ENCODE results near the gene REM2. TPM values are rescaled to one million over a fixed set of nuclear protein-coding genes. Genes with fewer than 3 reads are reported as not detected.

Gene REM2
- total RNA-seq, 4 donors from 2014 or later, result 0.57 to 2.1 (median 1.4) TPM

DNA sequence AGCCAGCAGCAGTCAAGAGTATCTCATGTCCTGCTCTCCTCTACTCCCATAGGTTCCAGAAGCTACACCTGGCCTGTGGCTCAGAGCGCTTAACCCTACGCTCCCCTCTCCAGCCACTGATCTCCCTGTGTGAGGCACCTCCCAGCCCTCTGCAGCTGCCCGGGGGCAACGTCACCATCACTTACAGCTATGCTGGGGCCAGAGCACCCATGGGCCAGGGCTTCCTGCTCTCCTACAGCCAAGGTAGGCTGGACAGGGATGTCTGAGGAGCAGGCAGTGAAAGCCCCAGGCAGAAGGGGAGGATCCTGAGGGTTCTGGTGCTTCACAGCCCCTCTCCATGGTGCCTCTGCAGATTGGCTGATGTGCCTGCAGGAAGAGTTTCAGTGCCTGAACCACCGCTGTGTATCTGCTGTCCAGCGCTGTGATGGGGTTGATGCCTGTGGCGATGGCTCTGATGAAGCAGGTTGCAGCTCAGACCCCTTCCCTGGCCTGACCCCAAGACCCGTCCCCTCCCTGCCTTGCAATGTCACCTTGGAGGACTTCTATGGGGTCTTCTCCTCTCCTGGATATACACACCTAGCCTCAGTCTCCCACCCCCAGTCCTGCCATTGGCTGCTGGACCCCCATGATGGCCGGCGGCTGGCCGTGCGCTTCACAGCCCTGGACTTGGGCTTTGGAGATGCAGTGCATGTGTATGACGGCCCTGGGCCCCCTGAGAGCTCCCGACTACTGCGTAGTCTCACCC is 7.8 kb upstream of the REM2 start:
- TF ChIP-seq, protein P1, sequence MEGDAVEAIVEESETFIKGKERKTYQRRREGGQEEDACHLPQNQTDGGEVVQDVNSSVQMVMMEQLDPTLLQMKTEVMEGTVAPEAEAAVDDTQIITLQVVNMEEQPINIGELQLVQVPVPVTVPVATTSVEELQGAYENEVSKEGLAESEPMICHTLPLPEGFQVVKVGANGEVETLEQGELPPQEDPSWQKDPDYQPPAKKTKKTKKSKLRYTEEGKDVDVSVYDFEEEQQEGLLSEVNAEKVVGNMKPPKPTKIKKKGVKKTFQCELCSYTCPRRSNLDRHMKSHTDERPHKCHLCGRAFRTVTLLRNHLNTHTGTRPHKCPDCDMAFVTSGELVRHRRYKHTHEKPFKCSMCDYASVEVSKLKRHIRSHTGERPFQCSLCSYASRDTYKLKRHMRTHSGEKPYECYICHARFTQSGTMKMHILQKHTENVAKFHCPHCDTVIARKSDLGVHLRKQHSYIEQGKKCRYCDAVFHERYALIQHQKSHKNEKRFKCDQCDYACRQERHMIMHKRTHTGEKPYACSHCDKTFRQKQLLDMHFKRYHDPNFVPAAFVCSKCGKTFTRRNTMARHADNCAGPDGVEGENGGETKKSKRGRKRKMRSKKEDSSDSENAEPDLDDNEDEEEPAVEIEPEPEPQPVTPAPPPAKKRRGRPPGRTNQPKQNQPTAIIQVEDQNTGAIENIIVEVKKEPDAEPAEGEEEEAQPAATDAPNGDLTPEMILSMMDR (IDR thresholded peaks at IDR 0.05), result no peak
- no peak for TF ChIP-seq POLR2A (IDR thresholded peaks at IDR 0.05)
- Histone ChIP-seq H3K4me1 (peaks cover 0 to 33% (median 9%) of the 10 kb centered on the region in 4 donors), H3K27ac (no peak overlapping the region), H3K4me3 (no peak overlapping the region), H3K36me3 (peaks cover 0 to 62% (median 7%) of the 10 kb centered on the region in 3 donors), H3K27me3 (no peaks in the 10 kb centered on the region), H3K9me3 (no peaks in the 10 kb centered on the region)
- DNase-seq, result no peak

DNA sequence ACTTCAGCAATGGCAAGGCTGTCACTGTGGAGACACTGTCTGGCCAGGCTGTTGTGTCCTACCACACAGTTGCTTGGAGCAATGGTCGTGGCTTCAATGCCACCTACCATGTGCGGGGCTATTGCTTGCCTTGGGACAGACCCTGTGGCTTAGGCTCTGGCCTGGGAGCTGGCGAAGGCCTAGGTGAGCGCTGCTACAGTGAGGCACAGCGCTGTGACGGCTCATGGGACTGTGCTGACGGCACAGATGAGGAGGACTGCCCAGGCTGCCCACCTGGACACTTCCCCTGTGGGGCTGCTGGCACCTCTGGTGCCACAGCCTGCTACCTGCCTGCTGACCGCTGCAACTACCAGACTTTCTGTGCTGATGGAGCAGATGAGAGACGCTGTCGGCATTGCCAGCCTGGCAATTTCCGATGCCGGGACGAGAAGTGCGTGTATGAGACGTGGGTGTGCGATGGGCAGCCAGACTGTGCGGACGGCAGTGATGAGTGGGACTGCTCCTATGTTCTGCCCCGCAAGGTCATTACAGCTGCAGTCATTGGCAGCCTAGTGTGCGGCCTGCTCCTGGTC is 7.2 kb upstream of the REM2 start:
- Histone ChIP-seq H3K4me3 (no peak overlapping the region), H3K36me3 (peaks cover 0 to 62% (median 7%) of the 10 kb centered on the region in 3 donors), H3K27me3 (no peaks in the 10 kb centered on the region), H3K27ac (no peak overlapping the region), H3K4me1 (peaks cover 0 to 26% (median 6%) of the 10 kb centered on the region in 4 donors), H3K9me3 (no peaks in the 10 kb centered on the region)
- DNase-seq, result no peak
- TF ChIP-seq POLR2A (IDR thresholded peaks at IDR 0.05), result no peak
- TF ChIP-seq, protein P1 (IDR thresholded peaks at IDR 0.05), result no peak

DNA sequence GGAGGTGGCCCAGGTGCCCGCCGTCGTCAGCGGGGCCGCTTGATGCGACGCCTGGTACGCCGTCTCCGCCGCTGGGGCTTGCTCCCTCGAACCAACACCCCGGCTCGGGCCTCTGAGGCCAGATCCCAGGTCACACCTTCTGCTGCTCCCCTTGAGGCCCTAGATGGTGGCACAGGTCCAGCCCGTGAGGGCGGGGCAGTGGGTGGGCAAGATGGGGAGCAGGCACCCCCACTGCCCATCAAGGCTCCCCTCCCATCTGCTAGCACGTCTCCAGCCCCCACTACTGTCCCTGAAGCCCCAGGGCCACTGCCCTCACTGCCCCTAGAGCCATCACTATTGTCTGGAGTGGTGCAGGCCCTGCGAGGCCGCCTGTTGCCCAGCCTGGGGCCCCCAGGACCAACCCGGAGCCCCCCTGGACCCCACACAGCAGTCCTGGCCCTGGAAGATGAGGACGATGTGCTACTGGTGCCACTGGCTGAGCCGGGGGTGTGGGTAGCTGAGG is 6.0 kb upstream of the REM2 start:
- Histone ChIP-seq H3K4me1 (peaks cover 0 to 26% (median 6%) of the 10 kb centered on the region in 4 donors), H3K27ac (no peak overlapping the region), H3K9me3 (no peaks in the 10 kb centered on the region), H3K4me3 (no peak overlapping the region), H3K36me3 (peaks cover 0 to 62% (median 7%) of the 10 kb centered on the region in 3 donors), H3K27me3 (no peaks in the 10 kb centered on the region)
- TF ChIP-seq POLR2A (IDR thresholded peaks at IDR 0.05), result no peak
- TF ChIP-seq, protein P1 (IDR thresholded peaks at IDR 0.05), result no peak
- no peak for DNase-seq

DNA sequence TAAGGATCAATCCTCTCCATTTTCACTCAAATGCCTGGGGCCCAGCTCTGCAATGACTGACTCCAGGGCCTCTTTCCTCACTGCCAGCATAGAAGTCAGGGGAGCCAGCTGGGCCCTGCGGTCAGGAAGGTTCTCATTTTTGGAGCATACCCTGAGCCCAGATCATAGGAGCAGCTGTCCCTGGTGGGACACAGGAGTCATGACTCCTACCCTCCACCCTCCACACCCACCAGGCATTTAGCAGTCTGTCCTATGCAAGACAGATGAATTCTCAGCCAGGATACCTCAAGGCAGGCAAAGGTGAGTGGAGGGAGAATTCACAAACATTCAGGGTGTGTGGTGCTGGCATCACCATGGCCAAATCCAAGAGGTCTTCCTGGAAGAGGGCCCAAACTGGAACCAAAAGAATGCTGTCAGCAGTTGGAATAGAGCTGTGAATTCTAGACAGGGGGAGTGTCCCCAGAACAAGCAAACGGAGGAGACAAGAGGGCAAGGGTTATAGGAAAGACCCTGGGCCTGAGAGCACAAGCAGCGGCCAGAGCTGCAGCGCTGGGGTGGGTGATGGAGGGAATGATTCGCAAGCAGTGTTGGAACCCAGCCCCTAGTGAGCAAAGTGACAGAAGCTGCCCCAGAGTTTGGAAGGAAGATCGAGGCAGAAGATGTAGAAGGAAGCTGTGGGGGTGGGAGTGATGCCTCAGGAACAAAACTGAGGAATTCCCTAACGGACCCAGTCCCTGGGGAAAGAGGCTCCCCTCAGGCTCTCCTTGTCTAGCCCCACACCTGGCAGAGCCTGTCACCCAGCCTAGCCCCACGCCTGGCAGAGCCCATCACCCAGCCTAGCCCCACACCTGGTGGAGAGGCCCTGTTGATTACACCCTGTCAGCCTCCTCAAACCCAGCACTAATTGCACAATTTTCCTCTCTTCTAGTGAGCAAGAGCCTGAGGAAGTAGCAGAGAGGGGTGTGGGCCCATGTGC is 4.5 kb upstream of the REM2 start:
- no peak overlapping the region for H3K4me3 ChIP-seq
- H3K9me3 ChIP-seq, result no peaks in the 10 kb centered on the region
- H3K36me3 ChIP-seq, result peaks cover 0 to 60% (median 7%) of the 10 kb centered on the region in 3 donors
- no peak overlapping the region for H3K27ac ChIP-seq
- TF ChIP-seq POLR2A (IDR thresholded peaks at IDR 0.05), result no peak
- TF ChIP-seq, protein P1 (IDR thresholded peaks at IDR 0.05), result no peak
- H3K27me3 ChIP-seq, result no peaks in the 10 kb centered on the region
- no peak for DNase-seq
- peaks cover 0 to 31% (median 0%) of the 10 kb centered on the region in 4 donors for H3K4me1 ChIP-seq

GRCh38 chr14:22882064-22882463 is 958 bp upstream of the REM2 start:
- TF ChIP-seq, protein P1 (IDR thresholded peaks at IDR 0.05), result no peak
- no peak for TF ChIP-seq POLR2A (IDR thresholded peaks at IDR 0.05)
- Histone ChIP-seq H3K9me3 (no peaks in the 10 kb centered on the region), H3K4me3 (no peak overlapping the region), H3K4me1 (peaks cover 0 to 37% (median 2%) of the 10 kb centered on the region in 4 donors), H3K27ac (no peak overlapping the region), H3K36me3 (peaks cover 0 to 25% (median 0%) of the 10 kb centered on the region in 3 donors), H3K27me3 (no peaks in the 10 kb centered on the region)
- no peak for DNase-seq

All from Peyer's patch (tissue), 4 donors.